SK-N-SH (cell line): ENCODE data around the gene ZBTB3. TPM values are rescaled to one million over a fixed set of nuclear protein-coding genes. Genes with fewer than 3 reads are reported as not detected.

ENCODE experiments used
- CTCF ChIA-PET: fragments of 300-600, 350-600 bp; formaldehyde crosslinking; extraction: SDS; loops from one replicate; lab custom pipeline; 2021; lab: Yijun Ruan, JAX
- POLR2A ChIA-PET: fragments of 350-600 bp; sonication (Branson Sonifier 250); formaldehyde crosslinking; extraction: SDS; loops from one replicate; lab custom pipeline; 2020; ENCODE audit warnings: antibody characterized with exemption, inconsistent platforms; lab: Yijun Ruan, JAX
- DNase-seq: peaks from one replicate; pipeline ENCODE4 v3.0.0; 2012
- H2AFZ ChIP-seq: fragments of 200-600 bp; sonication (generic); 2 replicates; pipeline ENCODE4 v1.8.1; 2016; ENCODE audit warnings: antibody characterized with exemption, mild to moderate bottlenecking, low read depth
- H3F3A ChIP-seq: fragments of 200-600 bp; sonication (generic); replicated peaks from 2 replicates; pipeline ENCODE3; 2016; ENCODE audit warnings: antibody characterized with exemption, mild to moderate bottlenecking; ENCODE audit not compliant: insufficient read depth
- H3K27ac ChIP-seq, 2 experiments: fragments of 200-500 bp in 1 of 2; fragments of 200-600 bp in 1 of 2; sonication (Bioruptor generic) in 1 of 2; sonication (generic), shearing (Covaris generic) in 1 of 2; 2 replicates each; pipeline versions ENCODE4 v1.5.1 to v1.6.1; 2014 to 2016; ENCODE audit warnings: low read depth in 2 of 2, inconsistent platforms in 1 of 2, low read length in 1 of 2, mild to moderate bottlenecking in 1 of 2, mixed read lengths in 1 of 2
- H3K27me3 ChIP-seq: fragments of 200-600 bp; sonication (generic), shearing (Covaris generic); 2 replicates; pipeline ENCODE4 v1.6.1; 2016; ENCODE audit warnings: mixed run types; ENCODE audit not compliant: insufficient read depth
- H3K36me3 ChIP-seq, 2 experiments: fragments of 200-500 bp in 1 of 2; fragments of 200-600 bp in 1 of 2; sonication (Bioruptor generic) in 1 of 2; sonication (generic) in 1 of 2; replicated peaks in 1 of 2; 2 replicates each; pipeline versions ENCODE3 to v1.5.1; 2014 to 2016; ENCODE audit warnings: low read length in 1 of 2, mild to moderate bottlenecking in 1 of 2; ENCODE audit not compliant: insufficient read depth in 2 of 2, control insufficient read depth in 1 of 2
- H3K4me1 ChIP-seq, 2 experiments: fragments of 200-500 bp in 1 of 2; fragments of 200-600 bp in 1 of 2; sonication (Bioruptor generic) in 1 of 2; sonication (generic), shearing (Covaris generic) in 1 of 2; 2 replicates each; pipeline versions ENCODE4 v1.5.1 to v1.6.1; 2014 to 2016; ENCODE audit warnings: low read depth in 1 of 2, low read length in 1 of 2, mixed run types in 1 of 2; ENCODE audit not compliant: insufficient read depth in 2 of 2, control insufficient read depth in 1 of 2
- H3K4me2 ChIP-seq: fragments of 200-600 bp; sonication (generic), shearing (Covaris generic); 2 replicates; pipeline ENCODE4 v1.6.1; 2017; ENCODE audit warnings: mixed run types
- H3K4me3 ChIP-seq, 2 experiments: fragments of 200-500 bp in 1 of 2; fragments of 200-600 bp in 1 of 2; sonication (Bioruptor generic) in 1 of 2; sonication (generic), shearing (Covaris generic) in 1 of 2; 2 replicates each; pipeline versions ENCODE4 v1.5.1 to v1.8.1; 2014 to 2016; ENCODE audit warnings: low read depth in 2 of 2, inconsistent platforms in 1 of 2, low read length in 1 of 2, mild to moderate bottlenecking in 1 of 2, mixed read lengths in 1 of 2, moderate library complexity in 1 of 2
- H3K79me2 ChIP-seq: fragments of 200-600 bp; sonication (generic); 2 replicates; pipeline ENCODE4 v1.8.1; 2017; ENCODE audit warnings: mild to moderate bottlenecking; ENCODE audit not compliant: insufficient read depth
- H3K9ac ChIP-seq: fragments of 200-600 bp; sonication (generic); 2 replicates; pipeline ENCODE4 v1.6.1; 2017; ENCODE audit warnings: mixed run types
- H3K9me2 ChIP-seq: fragments of 200-600 bp; sonication (generic); 2 replicates; pipeline ENCODE4 v1.6.1; 2017; ENCODE audit warnings: mixed run types
- H3K9me3 ChIP-seq: fragments of 200-600 bp; sonication (generic); 2 replicates; pipeline ENCODE4 v1.6.1; 2017; ENCODE audit warnings: mixed run types, mild to moderate bottlenecking, moderate library complexity
- H4K20me1 ChIP-seq: fragments of 200-600 bp; sonication (generic); 2 replicates; pipeline ENCODE4 v1.6.1; 2017; ENCODE audit warnings: mild to moderate bottlenecking, mixed run types; ENCODE audit not compliant: insufficient read depth
- ELF1 ChIP-seq: IDR thresholded peaks from 2 replicates; pipeline ENCODE4 v1.4.0; 2012
- EZH2phosphoT487 ChIP-seq: fragments of 200-600 bp; sonication (generic); IDR thresholded peaks from 2 replicates; pipeline ENCODE4 v1.6.1; 2017; ENCODE audit warnings: low read depth, mixed run types, mild to moderate bottlenecking, antibody characterized with exemption, moderate library complexity, borderline replicate concordance
- FOSL2 ChIP-seq: IDR thresholded peaks from 2 replicates; pipeline ENCODE4 v1.4.0; 2012; ENCODE audit warnings: low read depth, mild to moderate bottlenecking, moderate library complexity, borderline replicate concordance
- GATA2 ChIP-seq: sonication (generic); formaldehyde crosslinking; IDR thresholded peaks from 2 replicates; pipeline ENCODE4 v1.5.0; 2020; ENCODE audit warnings: mild to moderate bottlenecking, missing genetic modification reagents
- IRF3 ChIP-seq: fragments of 150-350 bp; IDR thresholded peaks from 2 replicates; pipeline ENCODE4 v1.6.1; 2016; ENCODE audit warnings: mild to moderate bottlenecking, low read depth, low read length
- JUND ChIP-seq: IDR thresholded peaks from 2 replicates; pipeline ENCODE4 v1.4.0; 2012
- MAX ChIP-seq: IDR thresholded peaks from 2 replicates; pipeline ENCODE4 v1.4.0; 2012; ENCODE audit warnings: low read depth
- MEF2A ChIP-seq: IDR thresholded peaks from 2 replicates; pipeline ENCODE4 v1.4.0; 2012; ENCODE audit warnings: low read depth, borderline replicate concordance
- NRF1 ChIP-seq: IDR thresholded peaks from 2 replicates; pipeline ENCODE4 v1.6.1; 2012; ENCODE audit warnings: low read depth, mild to moderate bottlenecking, low read length
- PBX3 ChIP-seq: IDR thresholded peaks from 2 replicates; pipeline ENCODE4; 2012
- RAD21 ChIP-seq: IDR thresholded peaks from 2 replicates; pipeline ENCODE4 v1.6.1; 2012; ENCODE audit warnings: mild to moderate bottlenecking, low read length
- RXRA ChIP-seq: IDR thresholded peaks from 2 replicates; pipeline ENCODE4 v1.4.0; 2012; ENCODE audit warnings: low read depth, mild to moderate bottlenecking, borderline replicate concordance
- SIN3A ChIP-seq: IDR thresholded peaks from 2 replicates; pipeline ENCODE4 v1.6.1; 2012; ENCODE audit warnings: low read depth, mild to moderate bottlenecking, low read length, moderate library complexity, borderline replicate concordance
- TAF1 ChIP-seq: IDR thresholded peaks from 2 replicates; pipeline ENCODE4 v1.6.1; 2012; ENCODE audit warnings: low read depth, mild to moderate bottlenecking, low read length, moderate library complexity, borderline replicate concordance
- TEAD4 ChIP-seq: IDR thresholded peaks from 2 replicates; pipeline ENCODE4 v1.4.0; 2012; ENCODE audit warnings: mild to moderate bottlenecking, borderline replicate concordance; ENCODE audit not compliant: insufficient read depth
- YY1 ChIP-seq: IDR thresholded peaks from 2 replicates; pipeline ENCODE4 v1.4.0; 2012; ENCODE audit warnings: low read depth, mild to moderate bottlenecking
- WGBS: methylation state at CpG from one replicate; pipeline ENCODE4 v1.1.6; 2017; ENCODE audit warnings: low lambda C conversion rate; 5-methylcytosine and 5-hydroxymethylcytosine counted together
- polyA plus RNA-seq, 3 experiments: library from polyadenylated mRNA; depleted of rRNA; stranded (reverse); fragments of >200 nt; gene quantifications; 2 replicates each; pipeline ENCODE4 v1.2.3, GENCODE V29; 2012
- TF ChIP-seq, protein P1 (sequence below): fragments of 200-600 bp; sonication (generic); IDR thresholded peaks from 2 replicates; pipeline ENCODE4 v1.6.1; 2017; ENCODE audit warnings: antibody characterized with exemption, mild to moderate bottlenecking, moderate library complexity
- TF ChIP-seq, protein P2 (sequence below): IDR thresholded peaks from 2 replicates; pipeline ENCODE4 v1.4.0; 2012; ENCODE audit warnings: low read depth, borderline replicate concordance
- TF ChIP-seq, protein P3 (sequence below): fragments of 150-350 bp; IDR thresholded peaks from 2 replicates; pipeline ENCODE4 v1.6.1; 2017; ENCODE audit warnings: antibody characterized with exemption, low read length, low read depth, borderline replicate concordance

Gene ZBTB3
- polyA plus RNA-seq, 1 of the 3 experiments (the other 2 are of a cell fraction) = 2.1 TPM

DNA sequence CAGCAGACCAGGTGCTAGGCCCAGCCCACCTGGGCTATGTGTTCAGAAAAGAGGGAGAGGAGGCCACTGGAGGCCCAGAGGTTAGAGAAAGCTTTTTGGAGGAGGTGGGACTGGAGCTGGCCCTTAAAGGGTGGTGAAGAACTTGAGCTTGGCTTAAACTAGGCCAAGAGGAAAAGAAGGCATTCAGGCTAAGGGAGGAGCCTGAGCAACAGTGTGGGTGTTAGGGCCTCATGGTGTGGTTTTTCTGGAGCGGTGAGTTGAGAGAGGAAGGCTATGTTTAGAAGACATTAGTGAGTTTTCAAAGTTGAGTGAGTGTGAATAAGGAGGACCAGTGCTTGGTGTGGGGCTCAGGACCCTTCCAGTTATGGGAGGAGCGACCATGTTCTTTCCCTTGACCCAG lies 23.4 kb upstream of the ZBTB3 start:
- Histone ChIP-seq H3K9me3 (no peaks in the 10 kb centered on the region), H3K9ac (no peak overlapping the region), H3K4me1 (no peaks in the 10 kb centered on the region), H3K27ac (no peak overlapping the region), H3K79me2 (peaks cover 23% of the 10 kb centered on the region), H3K4me2 (no peak overlapping the region), H3K4me3 (no peak overlapping the region), H3F3A (peaks cover 6% of the 10 kb centered on the region), H3K9me2 (no peaks in the 10 kb centered on the region), H2AFZ (no peak overlapping the region), H4K20me1 (no peaks in the 10 kb centered on the region), H3K36me3 (peaks cover 5 to 12% of the 10 kb centered on the region in 2 experiments), H3K27me3 (no peaks in the 10 kb centered on the region)
- POLR2A ChIA-PET = no interaction called here
- DNase-seq = no peak
- CTCF ChIA-PET = interaction anchor here (1.1 to 9.8 kb wide), 2 partner anchors 9 to 86 kb away, joined by 3 to 130 read pairs; partner anchors contain the start of gene TMEM179B
- TF ChIP-seq IRF3 (no peak), TAF1 (no peak), FOSL2 (no peak), MAX (no peak), YY1 (no peak)
- TF ChIP-seq, protein P1, sequence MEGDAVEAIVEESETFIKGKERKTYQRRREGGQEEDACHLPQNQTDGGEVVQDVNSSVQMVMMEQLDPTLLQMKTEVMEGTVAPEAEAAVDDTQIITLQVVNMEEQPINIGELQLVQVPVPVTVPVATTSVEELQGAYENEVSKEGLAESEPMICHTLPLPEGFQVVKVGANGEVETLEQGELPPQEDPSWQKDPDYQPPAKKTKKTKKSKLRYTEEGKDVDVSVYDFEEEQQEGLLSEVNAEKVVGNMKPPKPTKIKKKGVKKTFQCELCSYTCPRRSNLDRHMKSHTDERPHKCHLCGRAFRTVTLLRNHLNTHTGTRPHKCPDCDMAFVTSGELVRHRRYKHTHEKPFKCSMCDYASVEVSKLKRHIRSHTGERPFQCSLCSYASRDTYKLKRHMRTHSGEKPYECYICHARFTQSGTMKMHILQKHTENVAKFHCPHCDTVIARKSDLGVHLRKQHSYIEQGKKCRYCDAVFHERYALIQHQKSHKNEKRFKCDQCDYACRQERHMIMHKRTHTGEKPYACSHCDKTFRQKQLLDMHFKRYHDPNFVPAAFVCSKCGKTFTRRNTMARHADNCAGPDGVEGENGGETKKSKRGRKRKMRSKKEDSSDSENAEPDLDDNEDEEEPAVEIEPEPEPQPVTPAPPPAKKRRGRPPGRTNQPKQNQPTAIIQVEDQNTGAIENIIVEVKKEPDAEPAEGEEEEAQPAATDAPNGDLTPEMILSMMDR = no peak
- TF ChIP-seq, protein P2, sequence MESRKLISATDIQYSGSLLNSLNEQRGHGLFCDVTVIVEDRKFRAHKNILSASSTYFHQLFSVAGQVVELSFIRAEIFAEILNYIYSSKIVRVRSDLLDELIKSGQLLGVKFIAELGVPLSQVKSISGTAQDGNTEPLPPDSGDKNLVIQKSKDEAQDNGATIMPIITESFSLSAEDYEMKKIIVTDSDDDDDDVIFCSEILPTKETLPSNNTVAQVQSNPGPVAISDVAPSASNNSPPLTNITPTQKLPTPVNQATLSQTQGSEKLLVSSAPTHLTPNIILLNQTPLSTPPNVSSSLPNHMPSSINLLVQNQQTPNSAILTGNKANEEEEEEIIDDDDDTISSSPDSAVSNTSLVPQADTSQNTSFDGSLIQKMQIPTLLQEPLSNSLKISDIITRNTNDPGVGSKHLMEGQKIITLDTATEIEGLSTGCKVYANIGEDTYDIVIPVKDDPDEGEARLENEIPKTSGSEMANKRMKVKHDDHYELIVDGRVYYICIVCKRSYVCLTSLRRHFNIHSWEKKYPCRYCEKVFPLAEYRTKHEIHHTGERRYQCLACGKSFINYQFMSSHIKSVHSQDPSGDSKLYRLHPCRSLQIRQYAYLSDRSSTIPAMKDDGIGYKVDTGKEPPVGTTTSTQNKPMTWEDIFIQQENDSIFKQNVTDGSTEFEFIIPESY = no peak
- TF ChIP-seq, protein P3, sequence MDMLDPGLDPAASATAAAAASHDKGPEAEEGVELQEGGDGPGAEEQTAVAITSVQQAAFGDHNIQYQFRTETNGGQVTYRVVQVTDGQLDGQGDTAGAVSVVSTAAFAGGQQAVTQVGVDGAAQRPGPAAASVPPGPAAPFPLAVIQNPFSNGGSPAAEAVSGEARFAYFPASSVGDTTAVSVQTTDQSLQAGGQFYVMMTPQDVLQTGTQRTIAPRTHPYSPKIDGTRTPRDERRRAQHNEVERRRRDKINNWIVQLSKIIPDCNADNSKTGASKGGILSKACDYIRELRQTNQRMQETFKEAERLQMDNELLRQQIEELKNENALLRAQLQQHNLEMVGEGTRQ = no peak
- 94% methylated on average over 2 of the region's 2 CpGs for WGBS

GRCh38 chr11:62775646-62776045 lies 21.7 kb upstream of the ZBTB3 start:
- no peak overlapping the region for H3K4me3 ChIP-seq
- TF ChIP-seq RXRA (no peak), PBX3 (no peak), TEAD4 (no peak), IRF3 (no peak), NRF1 (no peak), MEF2A (no peak), ELF1 (no peak), JUND (no peak), RAD21 (no peak), EZH2phosphoT487 (no peak), SIN3A (no peak), GATA2 (CRISPR knock-in tag) (no peak)

More at GRCh38 chr11:62775646-62776045, 21.7 kb upstream of the ZBTB3 start:
- ChIA-PET POLR2A (interaction anchor here (0.7 to 1.8 kb wide), 3 partner anchors 11 to 66 kb away, joined by 3 to 8 read pairs (median 5); partner anchors contain the start of gene ZBTB3), CTCF (interaction anchor here (9.8 kb wide), 1 partner anchor 11 kb away, joined by 130 read pairs; the partner anchor contains the start of gene TMEM179B)
- Histone ChIP-seq H3K4me1 (peaks cover 0 to 6% of the 10 kb centered on the region in 2 experiments; a peak in 1 of 4 replicates), H3K4me2 (no peak overlapping the region), H3F3A (peaks cover 10% of the 10 kb centered on the region), H4K20me1 (no peaks in the 10 kb centered on the region), H2AFZ (no peak overlapping the region), H3K79me2 (peaks cover 32% of the 10 kb centered on the region), H3K9me3 (no peaks in the 10 kb centered on the region), H3K36me3 (peaks cover 5 to 6% of the 10 kb centered on the region in 2 experiments), H3K27me3 (no peaks in the 10 kb centered on the region), H3K9me2 (no peaks in the 10 kb centered on the region), H3K9ac (no peak overlapping the region), H3K27ac (no peak overlapping the region)
- 95% methylated on average over 17 of the region's 17 CpGs for WGBS
- DNase-seq = no peak
